GM21423 (cell line): ENCODE measurements around the gene YIF1A.
"Not testable (repeated sequence)": the region's sequence is repeated elsewhere in the genome, so short reads cannot be mapped to it uniquely, and the experiment has no call there.

ENCODE experiments used
- ATAC-seq: cut with Tn5 transposase; IDR thresholded peaks from one replicate; pipeline ENCODE4 v1.9.1; 2021; ENCODE audit warnings: mild to moderate bottlenecking, moderate library complexity; ENCODE audit not compliant: unreplicated experiment

The YIF1A gene

DNA sequence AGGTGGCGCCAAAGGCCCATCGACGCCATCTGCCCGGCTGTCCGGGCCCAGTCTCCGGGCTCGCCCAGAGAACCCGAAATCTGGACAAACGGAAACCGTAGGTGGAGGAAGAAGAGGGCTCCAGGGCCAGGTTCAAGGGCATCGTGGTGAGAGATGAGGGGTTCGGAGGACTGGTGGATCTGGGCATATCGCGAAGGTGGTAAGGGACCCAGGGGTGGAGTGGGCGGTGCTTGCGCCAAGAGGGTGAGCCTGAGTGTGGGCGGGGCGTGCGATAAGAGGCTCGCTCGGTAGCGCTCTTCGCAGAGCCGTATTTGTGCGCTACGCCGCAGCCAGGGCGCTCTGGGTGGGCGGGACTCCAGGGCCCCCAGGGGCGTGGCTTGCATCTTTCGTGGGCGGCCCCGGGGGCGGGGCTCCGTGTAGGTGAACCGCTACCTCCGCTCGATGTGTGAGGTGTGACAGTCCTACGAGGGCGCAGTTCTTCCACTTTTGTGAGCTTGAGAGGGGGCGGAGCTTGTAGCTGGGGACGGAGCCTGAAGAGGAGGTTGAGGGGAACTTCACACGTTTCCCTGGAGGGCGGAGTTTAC lies 23.1 kb upstream of the YIF1A start:
- ATAC-seq, result peak; percentile 55

DNA sequence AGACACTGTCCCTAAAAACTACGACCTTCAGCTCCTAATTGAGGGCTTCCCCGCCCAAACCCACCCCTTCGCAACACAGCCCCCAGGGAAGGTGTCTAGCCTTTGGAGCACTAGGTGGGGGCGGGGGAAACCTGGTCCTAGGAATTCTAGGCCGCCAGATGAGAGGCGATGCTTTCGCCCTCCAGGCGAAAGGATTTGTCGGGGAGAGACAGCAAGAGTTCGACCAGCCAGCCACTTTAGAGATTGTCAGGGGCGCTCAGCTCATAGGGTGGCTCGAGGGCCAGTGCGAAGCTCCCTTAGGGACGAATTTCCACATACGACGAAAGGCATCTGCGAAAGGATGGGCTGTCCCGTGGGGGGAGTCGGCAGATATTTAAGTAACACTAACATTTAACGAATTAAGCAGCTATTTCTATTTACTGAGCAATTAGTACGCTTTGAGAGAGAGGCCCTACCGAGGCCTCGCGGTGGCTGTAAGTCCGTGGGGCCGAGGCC lies 22.6 kb upstream of the YIF1A start:
- ATAC-seq, result no peak

DNA sequence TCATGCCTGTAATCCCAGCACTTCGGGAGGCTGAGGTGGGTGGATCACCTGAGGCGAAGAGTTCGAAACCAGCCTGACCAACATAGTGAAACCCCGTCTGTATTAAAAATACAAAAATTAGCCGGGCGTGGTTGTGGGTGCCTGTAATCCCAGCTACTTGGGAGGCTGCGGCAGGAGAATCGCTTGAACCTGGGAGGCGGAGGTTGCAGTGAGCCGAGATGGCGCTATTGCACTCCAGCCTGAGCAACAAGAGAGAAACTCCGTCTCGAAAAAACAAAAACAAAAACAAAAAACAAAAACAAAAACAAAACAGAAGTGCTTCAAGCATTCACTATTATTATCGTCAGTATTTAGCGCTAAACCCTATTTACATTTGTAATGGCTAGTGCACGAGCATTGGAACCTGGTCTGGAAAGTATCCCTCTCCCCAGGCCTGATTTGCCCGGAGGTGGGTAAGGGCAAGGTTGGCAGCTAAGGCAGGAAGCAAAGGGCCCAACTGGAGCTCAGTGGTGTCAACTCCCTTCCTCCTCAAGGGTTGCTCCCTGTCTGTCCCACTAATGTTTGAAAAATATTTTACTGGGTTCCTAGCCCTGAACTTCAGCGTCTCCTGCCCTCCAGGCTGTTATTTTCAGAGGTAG lies 22.0 kb upstream of the YIF1A start:
- not testable (repeated sequence) for ATAC-seq

DNA sequence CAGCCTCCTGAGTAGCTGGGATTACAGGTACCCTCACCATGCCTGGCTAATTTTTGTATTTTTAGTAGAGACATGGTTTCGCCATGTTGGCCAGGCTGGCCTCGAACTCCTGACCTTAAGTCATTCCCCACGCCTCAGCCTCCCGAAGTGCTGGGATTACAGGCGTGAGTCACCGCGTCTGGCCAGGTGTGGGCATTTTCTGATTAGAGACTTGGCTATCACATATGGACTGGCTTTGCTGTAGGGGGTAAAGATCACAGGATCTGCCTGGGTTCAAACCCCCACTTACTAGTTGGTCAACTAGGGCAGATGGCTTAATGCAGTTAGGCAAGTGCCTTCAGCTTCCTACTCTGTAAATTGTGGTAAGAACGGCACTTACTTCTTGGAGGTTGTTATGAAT lies 21.4 kb upstream of the YIF1A start:
- no peak for ATAC-seq

DNA sequence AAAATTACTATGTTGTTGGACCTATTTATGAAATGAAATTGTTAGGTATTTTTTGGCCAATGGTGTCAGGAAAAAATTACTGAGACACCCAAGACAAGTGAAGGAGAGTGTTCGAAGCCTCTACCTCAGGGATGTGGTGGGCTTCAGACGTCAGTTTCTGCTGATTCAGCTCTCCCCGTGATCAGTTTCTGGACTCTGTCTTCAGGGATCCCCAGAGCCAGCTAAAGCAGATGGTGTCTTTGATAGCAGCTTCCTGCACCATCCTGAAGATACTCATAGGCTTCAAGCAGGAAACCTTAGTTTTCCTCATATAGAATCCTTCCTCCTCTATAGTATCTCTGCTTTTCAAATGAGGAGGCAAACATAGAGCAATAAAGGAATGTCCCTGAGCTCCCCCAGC lies 20.5 kb upstream of the YIF1A start:
- ATAC-seq, result no peak

DNA sequence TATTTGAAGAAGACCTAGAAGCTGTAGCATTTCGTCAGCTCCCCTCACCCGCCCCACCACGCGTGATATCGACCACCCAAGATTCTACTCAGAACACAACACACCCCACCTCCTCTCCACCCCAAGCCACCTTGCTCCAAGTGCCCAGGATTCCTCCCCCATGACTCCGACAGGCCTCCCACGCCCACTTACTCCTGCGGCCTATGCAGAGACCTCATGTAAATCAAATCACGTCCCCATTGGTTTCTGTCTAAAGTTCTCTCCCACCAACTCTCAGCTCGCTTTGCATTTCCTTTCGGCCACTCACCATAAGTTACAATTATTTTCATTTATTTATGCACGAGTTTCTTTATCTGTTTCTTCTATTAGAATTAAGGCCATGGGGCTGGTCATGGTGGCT lies 13.7 kb upstream of the YIF1A start:
- ATAC-seq, result no peak

DNA sequence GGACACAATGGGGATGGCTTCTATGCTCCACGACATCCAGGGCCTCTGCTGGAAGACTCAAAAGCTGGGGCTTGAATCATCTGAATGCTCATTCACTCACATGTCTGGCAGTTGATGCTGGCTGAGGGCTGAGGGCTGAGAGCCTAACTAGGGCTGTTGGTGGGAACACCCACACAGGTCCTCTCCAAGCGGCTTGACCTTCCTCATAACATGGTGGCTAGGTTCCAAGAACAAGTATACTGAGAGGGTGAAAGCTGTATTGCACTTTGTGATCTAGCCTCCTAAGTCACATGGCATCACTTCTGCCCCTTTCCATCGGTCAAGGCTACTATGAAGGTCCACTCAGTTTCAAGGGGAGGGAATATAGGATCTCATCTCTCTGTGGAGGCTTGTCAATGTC lies 10.2 kb upstream of the YIF1A start:
- no peak for ATAC-seq

DNA sequence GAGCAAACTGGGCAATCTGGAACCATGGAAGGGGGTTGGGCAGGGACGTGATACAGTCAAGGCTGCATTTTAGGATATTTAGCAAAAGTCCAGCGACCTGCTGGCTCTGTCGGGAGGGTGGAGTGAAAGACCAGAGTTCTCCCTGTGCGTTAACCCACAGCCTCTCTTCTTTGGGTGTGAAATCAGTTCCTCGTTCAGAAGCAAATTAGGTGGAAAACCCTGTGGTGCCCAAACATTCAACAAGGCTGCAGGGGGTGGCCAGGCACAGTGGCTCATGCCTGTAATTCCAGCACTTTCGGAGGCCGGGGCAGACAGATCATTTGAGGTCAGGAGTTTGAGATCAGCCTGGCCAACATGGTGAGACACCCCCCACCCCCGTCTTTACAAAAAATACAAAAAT lies 8.7 kb upstream of the YIF1A start:
- ATAC-seq, result no peak

DNA sequence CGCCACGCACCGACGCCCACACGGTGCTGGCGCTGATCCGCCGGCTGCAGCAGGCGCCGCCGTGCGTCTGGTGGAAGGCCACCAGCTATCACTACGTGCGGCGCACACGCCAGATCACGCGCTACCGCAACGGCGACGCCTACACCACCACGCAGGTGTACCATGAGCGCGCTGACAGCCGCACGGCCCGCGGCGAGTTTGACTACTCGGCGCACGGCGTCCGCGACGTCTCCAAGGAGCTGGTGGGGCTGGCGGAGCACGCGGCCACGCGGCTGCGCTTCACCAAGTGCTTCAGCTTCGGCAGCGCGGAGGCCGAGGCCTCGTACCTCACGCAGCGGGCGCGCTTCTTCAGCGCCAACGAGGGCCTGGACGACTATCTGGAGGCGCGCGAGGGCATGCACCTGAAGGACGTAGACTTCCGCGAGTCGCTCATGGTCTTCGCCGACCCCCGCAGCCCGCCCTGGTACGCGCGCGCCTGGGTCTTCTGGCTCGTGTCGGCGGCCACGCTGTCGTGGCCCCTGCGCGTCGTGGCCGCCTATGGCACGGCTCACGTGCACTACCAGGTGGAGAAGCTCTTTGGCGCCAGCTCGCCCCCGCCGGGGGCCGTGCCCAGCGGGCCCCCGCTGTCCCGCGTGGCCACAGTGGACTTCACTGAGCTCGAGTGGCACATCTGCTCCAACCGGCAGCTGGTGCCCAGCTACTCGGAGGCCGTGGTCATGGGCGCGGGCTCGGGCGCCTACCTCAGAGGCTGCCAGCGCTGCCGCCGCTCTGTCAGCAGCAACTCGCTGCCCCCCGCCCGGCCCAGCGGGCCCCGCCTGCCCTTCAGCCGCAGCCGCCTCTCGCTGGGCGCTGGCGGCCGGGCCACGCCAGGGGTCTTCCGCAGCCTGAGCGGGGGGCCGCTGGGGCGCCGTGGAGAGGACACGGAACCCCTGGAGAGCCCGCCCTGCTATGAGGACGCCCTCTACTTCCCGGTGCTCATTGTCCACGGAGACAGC lies 6.0 kb upstream of the YIF1A start:
- no peak for ATAC-seq

DNA sequence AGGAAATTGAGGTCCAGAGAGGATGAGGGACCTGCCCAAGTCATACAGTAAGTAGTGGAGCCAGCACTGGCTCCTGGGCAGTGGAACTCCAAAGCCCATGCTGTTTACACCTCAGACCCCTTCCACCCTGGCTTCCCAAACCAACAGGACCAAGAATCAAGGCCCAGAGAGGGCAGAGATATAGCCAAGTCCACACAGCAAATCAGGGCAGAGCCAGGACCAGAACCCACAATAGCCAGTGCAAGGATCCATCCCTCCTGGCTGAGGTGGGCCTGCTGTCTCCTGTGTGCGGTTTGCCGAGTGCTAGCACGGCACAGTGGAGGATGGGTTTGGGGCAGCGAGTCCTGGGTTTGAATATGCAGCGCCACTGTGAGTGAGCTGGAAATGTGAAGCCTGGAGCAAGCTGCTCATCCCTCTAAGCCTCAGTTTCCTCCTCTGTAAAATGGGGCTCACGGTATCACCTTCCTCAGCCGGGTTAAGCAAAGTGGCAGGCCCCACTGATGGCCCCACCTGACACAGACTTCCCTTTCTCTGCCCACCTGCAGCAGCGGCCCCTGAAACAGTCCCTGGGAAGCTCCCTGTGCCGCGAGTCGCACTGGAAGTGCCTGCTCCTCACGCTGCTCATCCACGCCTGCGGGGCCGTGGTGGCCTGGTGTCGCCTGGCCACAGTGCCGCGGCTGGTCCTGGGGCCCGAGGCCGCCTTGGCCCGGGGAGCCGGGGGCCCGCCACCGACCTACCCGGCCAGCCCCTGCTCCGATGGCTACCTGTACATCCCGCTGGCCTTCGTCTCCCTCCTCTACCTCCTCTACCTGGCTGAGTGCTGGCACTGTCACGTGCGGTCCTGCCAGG lies 5.1 kb upstream of the YIF1A start:
- no peak for ATAC-seq

DNA sequence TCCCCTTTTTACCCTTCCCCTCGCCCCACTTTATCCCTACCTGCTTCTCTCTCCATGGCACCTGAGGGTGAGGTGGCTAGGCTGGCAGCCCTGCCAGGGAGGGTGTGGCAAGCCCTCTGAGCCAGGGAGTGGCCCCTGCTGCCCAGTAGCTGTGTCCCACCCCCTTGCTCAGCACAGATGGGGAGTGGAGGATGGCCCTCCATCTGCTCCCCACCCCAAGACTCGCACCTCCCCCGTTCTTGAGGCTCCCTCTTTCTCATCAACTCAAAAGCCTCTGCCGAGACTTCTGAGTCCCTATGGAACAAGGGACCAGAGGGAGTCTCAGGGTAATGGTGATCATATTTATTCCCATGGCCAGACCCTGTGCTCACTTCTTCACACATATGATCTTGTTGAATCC lies 4.4 kb upstream of the YIF1A start:
- ATAC-seq, result no peak

DNA sequence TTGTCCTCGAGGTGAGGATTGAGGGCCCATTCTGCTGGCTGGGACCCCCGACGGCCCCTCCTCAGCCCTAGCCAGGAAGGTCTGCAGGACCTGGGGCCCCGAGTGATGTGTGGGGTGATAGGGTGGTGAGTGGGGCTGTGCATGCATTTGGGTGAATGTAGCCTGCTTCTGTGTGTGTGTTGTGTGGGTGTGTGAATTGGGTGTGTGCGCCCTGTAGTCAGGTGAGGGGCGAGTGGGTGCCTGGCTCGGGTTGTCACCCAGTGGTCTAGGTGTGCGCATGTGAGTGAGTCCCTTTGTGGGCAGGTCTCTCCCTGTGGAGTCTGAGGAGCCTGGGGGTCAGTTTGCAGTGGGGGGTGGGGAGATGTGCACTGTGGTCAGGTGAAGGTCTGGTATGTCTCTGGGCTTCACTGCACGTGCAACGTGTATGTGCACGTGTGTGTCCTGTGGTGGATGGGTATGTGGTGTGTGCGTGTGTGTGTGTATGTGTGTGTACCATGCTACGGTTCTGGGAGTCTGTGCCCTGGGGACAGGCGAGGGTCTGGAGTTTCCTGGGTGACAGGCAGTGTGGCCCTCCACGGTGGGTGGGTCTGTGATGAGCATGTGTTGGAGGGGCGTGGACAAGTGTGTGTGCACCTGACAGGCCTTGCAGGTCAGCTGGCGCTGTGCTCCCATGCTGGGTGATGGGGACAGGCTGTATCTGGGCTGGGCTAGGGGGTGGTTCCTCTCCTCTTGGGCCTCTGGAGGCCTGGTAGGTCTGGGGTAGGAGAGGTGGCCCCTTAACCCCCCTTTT lies 3.8 kb upstream of the YIF1A start:
- no peak for ATAC-seq

DNA sequence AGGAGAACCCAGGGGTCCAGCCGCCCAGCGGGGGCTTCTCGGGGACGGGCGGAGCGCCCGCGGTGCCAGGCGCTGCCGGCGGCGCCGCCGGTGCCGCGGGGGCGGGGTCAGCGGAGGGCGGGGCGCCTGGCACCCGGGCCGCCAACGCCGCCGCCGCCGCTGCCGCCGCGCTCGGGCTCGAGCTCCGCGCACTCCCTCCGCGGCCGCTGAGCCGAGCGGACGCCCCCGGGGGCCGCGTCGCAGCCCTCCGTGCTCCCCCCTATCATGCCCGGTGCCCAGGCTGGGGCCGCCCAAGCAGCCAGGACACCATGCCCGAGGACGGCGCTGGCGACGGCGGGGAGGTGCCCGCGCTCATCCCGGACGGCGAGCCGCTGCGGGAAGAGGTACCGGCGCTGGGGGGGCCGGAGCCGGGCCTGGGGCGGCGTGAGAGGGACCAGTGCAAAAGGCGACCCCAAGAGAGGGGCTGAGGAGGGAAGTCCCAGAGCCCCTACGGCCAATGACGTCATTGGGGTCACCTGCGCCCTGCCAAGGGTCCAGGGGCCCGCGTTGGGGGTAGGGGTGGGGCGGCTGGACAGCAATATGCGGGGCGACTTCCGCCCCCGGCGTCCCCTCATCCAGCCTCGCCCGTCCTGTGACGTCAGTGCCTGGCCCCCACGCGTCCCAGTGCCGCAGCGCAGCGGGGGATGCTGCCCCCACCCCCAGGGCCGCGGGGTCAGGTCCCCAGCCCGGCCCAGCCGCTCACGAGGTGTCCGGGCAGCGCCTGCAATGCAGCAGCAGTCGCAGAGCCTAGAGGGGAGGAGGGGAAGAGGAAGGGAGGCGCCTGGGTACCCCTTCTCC lies 3.0 kb upstream of the YIF1A start, which contains the start of gene TMEM151A:
TMEM151A (plus strand) TSS at position 189 of the 837 bp plus-strand sequence; CDS start at position 309, 120 bp downstream.
- ATAC-seq, result no peak

DNA sequence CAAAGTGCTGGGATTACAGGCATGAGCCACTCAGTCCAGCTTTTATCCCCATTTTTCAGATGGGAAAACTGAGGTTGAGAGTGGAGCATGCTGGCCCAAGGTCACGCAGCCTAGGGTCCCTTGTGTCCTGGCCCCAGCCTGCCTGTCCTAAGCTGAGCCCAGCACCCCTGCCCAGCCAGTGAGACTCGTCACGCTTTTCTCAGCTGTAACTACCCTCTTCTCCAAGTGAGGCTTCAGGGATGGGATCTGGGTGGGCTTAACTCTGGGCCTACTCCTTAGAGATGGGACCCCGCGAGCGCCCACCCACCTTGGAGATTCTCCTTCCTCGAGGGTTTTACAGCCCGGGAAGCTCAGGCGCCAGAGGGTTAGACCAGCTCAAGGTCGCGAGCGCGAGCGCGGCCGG lies 2.4 kb upstream of the YIF1A start:
- ATAC-seq, result no peak

DNA sequence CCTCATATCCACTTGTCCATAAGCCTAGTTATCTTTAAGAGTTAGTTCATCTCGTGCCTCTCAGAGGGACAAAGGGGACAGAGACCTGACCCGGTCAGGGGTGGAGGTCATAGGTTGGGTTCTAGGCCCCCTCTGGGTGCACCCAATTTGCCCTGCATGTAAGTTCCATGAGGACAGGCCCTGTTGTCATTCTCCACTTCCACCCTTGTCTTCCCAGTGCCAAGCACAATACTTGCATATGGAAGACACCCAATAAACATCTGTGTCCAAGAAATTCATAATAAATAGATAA lies 1.3 kb upstream of the YIF1A start:
- ATAC-seq, result no peak

DNA sequence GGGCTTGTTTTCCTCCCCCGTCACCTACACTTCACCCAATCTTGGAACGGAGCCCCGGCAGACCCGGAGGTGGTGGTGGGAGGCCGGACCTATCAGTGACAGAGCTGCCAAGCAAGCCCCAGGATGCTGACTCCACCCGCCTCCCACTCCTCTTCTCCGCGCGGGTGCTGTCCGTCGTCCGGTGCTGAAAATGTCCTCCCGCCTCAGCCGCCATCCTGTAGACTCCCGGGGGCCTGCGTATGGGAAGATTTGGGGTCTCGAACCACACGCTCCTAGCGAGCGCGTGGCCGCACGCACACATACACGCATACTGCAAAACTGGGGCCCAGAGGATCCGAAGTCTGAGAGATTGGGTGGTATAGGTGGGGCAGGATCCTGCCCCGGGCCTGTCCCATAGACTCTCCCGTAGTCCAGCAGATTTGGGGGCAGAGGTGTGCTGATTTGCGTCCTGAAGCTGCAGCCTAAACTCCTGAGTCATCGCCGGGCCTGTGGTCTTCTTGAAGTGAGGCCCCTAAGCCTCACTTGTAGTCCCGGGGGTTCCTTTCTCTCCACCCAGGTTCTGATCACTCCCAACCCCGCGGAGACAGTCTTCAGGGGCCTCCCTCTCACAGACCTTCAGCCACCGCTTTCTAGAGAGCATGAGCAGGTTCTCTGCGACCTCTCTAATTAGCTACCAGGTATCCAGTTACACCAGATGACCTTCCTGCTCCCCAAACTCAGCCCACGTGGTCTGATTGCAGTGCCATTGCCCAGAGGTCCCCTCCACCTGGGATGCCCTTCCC lies 796 bp upstream of the YIF1A start:
- ATAC-seq, result peak; percentile 39

DNA sequence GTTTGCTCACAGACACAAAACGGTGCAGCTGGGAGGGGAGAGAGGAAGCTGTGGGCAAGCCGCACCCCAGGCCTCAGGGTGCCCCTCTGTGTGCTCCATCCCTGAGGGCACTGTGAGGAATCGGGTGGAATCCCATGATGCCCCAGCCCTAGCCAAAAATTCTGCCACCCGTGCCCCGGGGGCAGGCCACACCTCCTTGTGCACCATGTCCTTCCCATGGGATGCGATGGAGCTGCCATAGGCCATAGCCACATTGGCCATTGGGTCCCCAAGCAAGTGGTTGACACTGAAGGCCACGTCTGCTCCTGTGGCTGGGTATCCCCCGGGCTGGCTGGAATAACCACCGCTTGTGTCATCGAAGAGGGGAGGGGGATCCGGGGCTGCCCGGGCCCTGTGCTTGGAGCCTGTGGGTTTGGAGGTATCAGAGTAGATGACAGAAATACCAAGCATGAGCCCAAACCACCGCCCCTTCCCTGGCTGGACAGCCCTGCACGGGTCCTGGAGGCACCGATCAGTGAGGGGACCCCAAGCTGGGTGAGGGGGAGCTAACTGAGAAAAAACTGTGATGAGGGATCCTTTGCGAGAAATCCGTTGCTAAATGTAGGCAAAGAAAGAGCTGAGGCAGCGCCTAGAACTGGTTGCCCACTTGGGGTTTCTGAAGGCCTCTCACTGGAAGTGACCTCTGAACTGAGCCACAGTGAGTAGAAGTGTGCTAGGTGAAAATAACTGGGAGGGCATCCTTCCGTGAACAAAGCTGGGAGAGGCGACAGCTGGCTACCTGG lies 863 bp downstream of the YIF1A start:
- ATAC-seq, result no peak
